Astrocyte of the cerebellum (primary cell): Measurements from ENCODE around the gene DSCAML1.

ENCODE experiments used
- DNase-seq: peaks from one replicate; pipeline ENCODE4 v3.0.0-alpha.2; 2011; ENCODE audit warnings: low read depth
- H3K4me3 ChIP-seq: 2 replicates; pipeline ENCODE4 v1.5.1; 2011; ENCODE audit warnings: mild to moderate bottlenecking, low read depth, low read length, moderate library complexity
- in situ Hi-C: cut with HindIII; loops from 2 replicates; pipeline ENCODE4 v1.10.0; 2017; ENCODE audit warnings: low sequenced_read_pairs
- TF ChIP-seq, protein P1 (sequence below): IDR thresholded peaks from 2 replicates; pipeline ENCODE4 v1.5.1; 2012; ENCODE audit warnings: low read length, low read depth, moderate library complexity, mild to moderate bottlenecking; ENCODE audit errors: missing control alignments

DSCAML1 gene

GRCh38 chr11:117839936-117840813 is 43.2 kb upstream of the DSCAML1 start:
- in situ Hi-C loops = no loop called here
- no peak for DNase-seq
- H3K4me3 ChIP-seq = no peak overlapping the region
- TF ChIP-seq, protein P1, sequence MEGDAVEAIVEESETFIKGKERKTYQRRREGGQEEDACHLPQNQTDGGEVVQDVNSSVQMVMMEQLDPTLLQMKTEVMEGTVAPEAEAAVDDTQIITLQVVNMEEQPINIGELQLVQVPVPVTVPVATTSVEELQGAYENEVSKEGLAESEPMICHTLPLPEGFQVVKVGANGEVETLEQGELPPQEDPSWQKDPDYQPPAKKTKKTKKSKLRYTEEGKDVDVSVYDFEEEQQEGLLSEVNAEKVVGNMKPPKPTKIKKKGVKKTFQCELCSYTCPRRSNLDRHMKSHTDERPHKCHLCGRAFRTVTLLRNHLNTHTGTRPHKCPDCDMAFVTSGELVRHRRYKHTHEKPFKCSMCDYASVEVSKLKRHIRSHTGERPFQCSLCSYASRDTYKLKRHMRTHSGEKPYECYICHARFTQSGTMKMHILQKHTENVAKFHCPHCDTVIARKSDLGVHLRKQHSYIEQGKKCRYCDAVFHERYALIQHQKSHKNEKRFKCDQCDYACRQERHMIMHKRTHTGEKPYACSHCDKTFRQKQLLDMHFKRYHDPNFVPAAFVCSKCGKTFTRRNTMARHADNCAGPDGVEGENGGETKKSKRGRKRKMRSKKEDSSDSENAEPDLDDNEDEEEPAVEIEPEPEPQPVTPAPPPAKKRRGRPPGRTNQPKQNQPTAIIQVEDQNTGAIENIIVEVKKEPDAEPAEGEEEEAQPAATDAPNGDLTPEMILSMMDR = no peak

GRCh38 chr11:117839380-117839881 is 42.4 kb upstream of the DSCAML1 start:
- TF ChIP-seq, protein P1 = no peak
- no peak for DNase-seq
- H3K4me3 ChIP-seq = no peak overlapping the region
- in situ Hi-C loops = no loop called here

DNA sequence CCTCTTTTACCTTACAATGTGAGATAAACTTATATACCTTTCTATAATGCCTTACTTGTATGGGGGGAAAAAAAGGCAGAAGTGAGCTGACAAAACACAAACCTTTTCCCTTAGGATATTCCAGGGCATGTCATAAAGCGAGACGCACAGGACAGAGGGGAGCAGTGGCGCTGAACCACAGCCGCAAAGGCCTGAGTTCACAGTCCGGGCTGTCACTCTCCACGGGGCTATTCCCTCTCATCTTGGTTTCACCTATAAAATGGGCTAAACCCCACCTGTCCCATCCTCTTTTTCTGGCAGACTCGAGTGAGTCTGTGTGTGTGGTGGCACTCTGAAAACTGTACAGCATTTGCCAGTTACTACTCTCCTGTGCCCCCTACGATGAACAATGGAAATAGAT is 41.9 kb upstream of the DSCAML1 start:
- TF ChIP-seq, protein P1 = no peak
- H3K4me3 ChIP-seq = no peak overlapping the region
- no peak for DNase-seq
- in situ Hi-C loops = no loop called here

DNA sequence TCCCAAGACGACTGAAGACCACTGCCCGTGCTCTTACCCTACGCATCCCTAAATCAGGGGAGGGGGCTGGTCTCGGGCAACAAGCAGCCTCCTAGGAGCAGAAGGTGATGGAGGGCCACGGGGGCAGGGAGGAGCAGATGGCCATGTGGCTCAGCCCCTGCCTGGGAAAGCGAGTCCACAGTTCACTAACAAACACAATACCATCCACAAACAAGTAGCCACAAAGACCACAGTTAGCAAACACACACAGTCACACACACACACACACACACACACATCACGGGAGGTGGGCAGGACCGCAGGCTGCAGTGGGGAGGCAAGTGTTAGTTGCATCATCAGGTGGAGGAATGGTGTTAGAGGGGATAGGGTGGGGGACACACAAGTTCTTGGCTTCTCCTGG is 40.8 kb upstream of the DSCAML1 start:
- TF ChIP-seq, protein P1 = no peak
- no peak overlapping the region for H3K4me3 ChIP-seq
- in situ Hi-C loops = no loop called here
- DNase-seq = no peak

DNA sequence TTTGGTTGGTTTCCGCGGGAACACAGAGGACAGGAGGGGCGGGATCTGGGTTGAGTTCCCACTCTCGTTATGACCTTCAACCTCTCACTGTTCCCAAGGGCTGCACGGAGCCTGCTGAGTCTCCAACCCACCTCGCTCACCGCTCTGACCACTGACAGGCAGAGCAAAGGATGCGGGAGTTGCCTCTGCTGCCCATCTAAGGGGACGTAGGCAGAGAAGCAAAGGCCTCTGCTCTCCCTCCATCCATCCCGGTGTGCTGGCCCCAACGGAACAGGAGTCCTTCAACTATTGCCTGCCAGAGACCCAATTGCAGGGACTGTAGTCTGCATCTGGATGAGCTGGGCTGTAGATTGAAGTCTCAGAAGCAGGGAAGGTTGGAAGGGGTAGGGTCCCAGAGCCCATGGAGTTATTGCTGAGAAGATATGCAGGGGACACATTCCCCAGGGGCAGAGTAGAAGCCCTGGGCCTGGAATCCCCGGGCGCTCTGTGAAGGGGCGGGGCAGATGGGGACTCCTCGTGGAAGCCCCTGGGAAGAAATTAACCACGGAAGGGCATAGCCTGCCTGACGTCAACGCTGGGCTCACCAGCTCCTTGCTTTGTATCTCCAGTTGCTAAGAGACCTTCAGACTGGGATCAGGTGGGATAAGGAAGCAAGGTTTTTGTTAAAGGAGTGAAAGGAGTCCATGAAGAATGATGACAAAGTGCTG is 40.2 kb upstream of the DSCAML1 start:
- in situ Hi-C loops = no loop called here
- H3K4me3 ChIP-seq = no peak overlapping the region
- TF ChIP-seq, protein P1 = no peak
- no peak for DNase-seq

DNA sequence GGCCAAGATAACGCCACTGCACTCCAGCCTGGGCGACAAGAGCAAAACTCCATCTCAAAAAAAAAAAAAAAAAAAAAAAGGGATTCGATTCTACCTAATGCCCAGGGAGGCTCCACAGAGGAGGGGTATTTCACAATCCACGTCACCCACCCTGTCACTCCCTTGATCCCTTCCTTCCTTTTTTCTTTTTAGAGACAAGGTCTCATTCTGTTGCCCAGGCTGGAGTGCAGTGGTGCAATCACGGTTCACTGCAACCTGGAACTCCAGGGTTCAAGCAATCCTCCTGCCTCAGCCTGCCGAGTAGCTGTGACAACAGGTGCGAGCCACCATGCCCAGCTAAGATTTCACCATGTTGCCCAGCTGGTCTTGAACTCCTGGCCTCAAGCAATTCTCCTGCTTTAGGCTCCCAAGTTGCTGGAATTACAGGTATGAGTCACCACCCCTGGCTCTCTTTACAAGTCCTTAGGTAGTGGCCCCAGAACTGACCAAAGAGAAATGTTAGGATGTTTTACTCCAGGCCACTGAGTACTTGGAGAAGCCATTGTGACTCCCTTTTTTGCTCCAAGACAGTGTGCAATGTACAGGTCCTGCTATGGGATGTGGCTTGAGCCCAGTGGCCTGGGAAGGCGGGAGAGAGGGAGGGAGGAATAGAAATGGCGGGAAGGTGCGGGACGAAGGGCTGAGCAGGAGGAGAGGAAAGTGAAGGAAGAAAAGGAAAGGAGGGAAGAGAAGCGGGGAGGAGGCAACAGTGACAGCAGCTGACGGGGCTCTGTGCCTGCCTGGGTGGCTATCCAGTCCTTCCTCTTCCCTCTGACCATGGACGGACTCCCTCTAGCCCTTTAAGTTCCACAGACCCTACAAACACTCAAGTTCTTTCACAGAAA is 39.3 kb upstream of the DSCAML1 start:
- no peak overlapping the region for H3K4me3 ChIP-seq
- TF ChIP-seq, protein P1 = no peak
- in situ Hi-C loops = no loop called here
- DNase-seq = no peak
